SU-DHL-6 (cell line): ENCODE results near the gene CFAP74.

Experiments
- H2AFZ ChIP-seq: fragments of 200-600 bp; sonication (generic); 2 replicates; pipeline ENCODE4 v1.6.1; 2014; ENCODE audit warnings: low read depth, mild to moderate bottlenecking, moderate library complexity, mixed read lengths, antibody characterized with exemption, low read length; ENCODE audit not compliant: severe bottlenecking
- H3F3A ChIP-seq: fragments of 200-600 bp; shearing (Covaris generic); 2 replicates; pipeline ENCODE4 v1.6.0; 2016; ENCODE audit warnings: antibody characterized with exemption, mild to moderate bottlenecking; ENCODE audit not compliant: insufficient read depth
- H3K27ac ChIP-seq: fragments of 200-600 bp; sonication (generic); 2 replicates; pipeline ENCODE4 v1.5.1; 2016; ENCODE audit warnings: low read depth, mild to moderate bottlenecking, low read length, moderate library complexity, mixed read lengths
- H3K27me3 ChIP-seq: fragments of 200-600 bp; sonication (generic), shearing (Covaris generic); 2 replicates; pipeline ENCODE4 v1.6.0; 2014; ENCODE audit warnings: mild to moderate bottlenecking, low read length
- H3K36me3 ChIP-seq: fragments of 200-600 bp; sonication (generic); 2 replicates; pipeline ENCODE4 v1.6.1; 2014; ENCODE audit warnings: mild to moderate bottlenecking, low read length, mixed read lengths
- H3K4me2 ChIP-seq: fragments of 300-600, 200-600 bp; shearing (Covaris generic), sonication (generic); 2 replicates; pipeline ENCODE4 v1.6.0; 2014; ENCODE audit warnings: low read length, low read depth, mild to moderate bottlenecking; ENCODE audit not compliant: poor library complexity, severe bottlenecking
- H3K4me3 ChIP-seq: fragments of 200-600 bp; sonication (generic); 2 replicates; pipeline ENCODE4 v1.5.1; 2014; ENCODE audit warnings: antibody characterized with exemption, low read length, mild to moderate bottlenecking, mixed read lengths; ENCODE audit not compliant: insufficient read depth, poor library complexity, severe bottlenecking
- H3K79me2 ChIP-seq: fragments of 200-600 bp; sonication (generic); 2 replicates; pipeline ENCODE4 v1.6.1; 2014; ENCODE audit warnings: mild to moderate bottlenecking, low read length, moderate library complexity; ENCODE audit not compliant: insufficient read depth
- H3K9ac ChIP-seq: fragments of 200-600 bp; sonication (generic); 2 replicates; pipeline ENCODE4 v1.7.0; 2014; ENCODE audit warnings: mild to moderate bottlenecking, low read length
- H3K9me2 ChIP-seq: fragments of 200-600 bp; sonication (generic); replicated peaks from 2 replicates; pipeline ENCODE4 v1.6.1; 2014; ENCODE audit warnings: low read length; ENCODE audit not compliant: insufficient read depth
- H3K9me3 ChIP-seq: fragments of 200-600 bp; sonication (generic); 2 replicates; pipeline ENCODE4 v1.6.1; 2014; ENCODE audit warnings: low read length, mixed read lengths; ENCODE audit not compliant: insufficient read depth
- H4K20me1 ChIP-seq: fragments of 200-600 bp; sonication (generic); 2 replicates; pipeline ENCODE4 v1.6.1; 2014; ENCODE audit warnings: low read depth, mild to moderate bottlenecking, antibody characterized with exemption, low read length, moderate library complexity, mixed read lengths
- EZH2phosphoT487 ChIP-seq: fragments of 200-600 bp; sonication (generic), shearing (Covaris generic); conservative IDR thresholded peaks from 2 replicates; pipeline ENCODE4 v1.6.1; 2018; ENCODE audit warnings: mild to moderate bottlenecking, antibody characterized with exemption, low read length, moderate library complexity, mixed read lengths
- TF ChIP-seq, protein P1 (sequence below): fragments of 200-600 bp; sonication (generic); IDR thresholded peaks from one replicate; pipeline ENCODE4 v1.5.1; 2017; ENCODE audit warnings: antibody characterized with exemption, mild to moderate bottlenecking, low read length, moderate library complexity; ENCODE audit not compliant: insufficient read depth, poor library complexity, severe bottlenecking

CFAP74 gene

DNA sequence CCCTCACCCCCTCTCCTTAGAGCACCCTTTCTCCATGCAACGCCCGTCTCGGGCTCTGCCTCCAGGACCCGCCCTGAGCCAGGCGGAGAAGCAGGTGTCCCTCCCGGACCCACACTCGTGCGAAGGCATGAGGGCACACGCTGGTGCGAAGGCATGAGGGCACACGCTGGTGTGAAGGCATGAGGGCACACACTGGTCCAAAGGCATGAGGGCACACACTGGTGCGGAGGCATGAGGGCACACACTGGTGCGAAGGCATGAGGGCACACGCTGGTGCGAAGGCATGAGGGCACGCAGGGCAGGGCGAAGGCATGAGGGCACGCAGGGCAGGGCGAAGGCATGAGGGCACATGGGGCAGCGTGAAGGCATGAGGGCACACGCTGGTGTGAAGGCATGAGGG is 78.7 kb downstream of the CFAP74 start:
- H3K9me3 ChIP-seq = no peaks in the 10 kb centered on the region
- H3K4me3 ChIP-seq = no peak overlapping the region
- no peak overlapping the region for H2AFZ ChIP-seq
- no peaks in the 10 kb centered on the region for H3K36me3 ChIP-seq
- H3K27me3 ChIP-seq = no peaks in the 10 kb centered on the region
- H3K9me2 ChIP-seq = no peaks in the 10 kb centered on the region
- TF ChIP-seq, protein P1, sequence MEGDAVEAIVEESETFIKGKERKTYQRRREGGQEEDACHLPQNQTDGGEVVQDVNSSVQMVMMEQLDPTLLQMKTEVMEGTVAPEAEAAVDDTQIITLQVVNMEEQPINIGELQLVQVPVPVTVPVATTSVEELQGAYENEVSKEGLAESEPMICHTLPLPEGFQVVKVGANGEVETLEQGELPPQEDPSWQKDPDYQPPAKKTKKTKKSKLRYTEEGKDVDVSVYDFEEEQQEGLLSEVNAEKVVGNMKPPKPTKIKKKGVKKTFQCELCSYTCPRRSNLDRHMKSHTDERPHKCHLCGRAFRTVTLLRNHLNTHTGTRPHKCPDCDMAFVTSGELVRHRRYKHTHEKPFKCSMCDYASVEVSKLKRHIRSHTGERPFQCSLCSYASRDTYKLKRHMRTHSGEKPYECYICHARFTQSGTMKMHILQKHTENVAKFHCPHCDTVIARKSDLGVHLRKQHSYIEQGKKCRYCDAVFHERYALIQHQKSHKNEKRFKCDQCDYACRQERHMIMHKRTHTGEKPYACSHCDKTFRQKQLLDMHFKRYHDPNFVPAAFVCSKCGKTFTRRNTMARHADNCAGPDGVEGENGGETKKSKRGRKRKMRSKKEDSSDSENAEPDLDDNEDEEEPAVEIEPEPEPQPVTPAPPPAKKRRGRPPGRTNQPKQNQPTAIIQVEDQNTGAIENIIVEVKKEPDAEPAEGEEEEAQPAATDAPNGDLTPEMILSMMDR = no peak
- no peak overlapping the region for H3K9ac ChIP-seq
- no peaks in the 10 kb centered on the region for H3K79me2 ChIP-seq
- H3F3A ChIP-seq = no peaks in the 10 kb centered on the region
- no peaks in the 10 kb centered on the region for H4K20me1 ChIP-seq
- no peak overlapping the region for H3K4me2 ChIP-seq
- H3K27ac ChIP-seq = no peak overlapping the region

- Histone ChIP-seq H3K27me3 (no peaks in the 10 kb centered on the region), H3K4me2 (no peak overlapping the region), H4K20me1 (no peaks in the 10 kb centered on the region), H3K9me3 (no peaks in the 10 kb centered on the region), H3K4me3 (no peak overlapping the region), H3F3A (no peaks in the 10 kb centered on the region), H2AFZ (no peak overlapping the region), H3K36me3 (no peaks in the 10 kb centered on the region), H3K79me2 (no peaks in the 10 kb centered on the region), H3K9me2 (no peaks in the 10 kb centered on the region), H3K9ac (no peak overlapping the region), H3K27ac (no peak overlapping the region)
- TF ChIP-seq EZH2phosphoT487 = no peak
- TF ChIP-seq, protein P1 = no peak
These were observed 79.2 kb downstream of the CFAP74 start for GRCh38 chr1:1924386-1924785.

- Histone ChIP-seq H4K20me1 (no peaks in the 10 kb centered on the region), H2AFZ (no peak overlapping the region), H3F3A (no peaks in the 10 kb centered on the region), H3K27ac (no peak overlapping the region), H3K4me3 (no peak overlapping the region), H3K79me2 (no peaks in the 10 kb centered on the region), H3K9ac (no peak overlapping the region), H3K9me3 (no peaks in the 10 kb centered on the region), H3K36me3 (no peaks in the 10 kb centered on the region), H3K9me2 (no peaks in the 10 kb centered on the region), H3K4me2 (no peak overlapping the region), H3K27me3 (no peaks in the 10 kb centered on the region)
- no peak for TF ChIP-seq EZH2phosphoT487
- TF ChIP-seq, protein P1 = no peak
These were observed 80.4 kb downstream of the CFAP74 start for GRCh38 chr1:1922956-1923833.
